Right kidney (tissue), 1 donor: ENCODE results near the gene NEK9.
"Not testable (repeated sequence)": the region's sequence is repeated elsewhere in the genome, so short reads cannot be mapped to it uniquely, and the experiment has no call there.

Experiments
- DNase-seq: peaks from one replicate; pipeline ENCODE4 v3.0.0-alpha.2; 2016

The NEK9 gene

GRCh38 chr14:75109877-75110276 lies 17.0 kb downstream of the NEK9 start:
- DNase-seq, result no peak

- no peak for DNase-seq
These were observed 19.7 kb downstream of the NEK9 start for GRCh38 chr14:75107186-75107585.

GRCh38 chr14:75101491-75101890 lies 25.4 kb downstream of the NEK9 start:
- no peak for DNase-seq

GRCh38 chr14:75098682-75099081 lies 28.2 kb downstream of the NEK9 start:
- DNase-seq, result no peak

GRCh38 chr14:75098212-75098611 lies 28.6 kb downstream of the NEK9 start:
- DNase-seq, result no peak

GRCh38 chr14:75096959-75097358 lies 29.9 kb downstream of the NEK9 start:
- no peak for DNase-seq

- DNase-seq, result no peak
These were observed 31.2 kb downstream of the NEK9 start for GRCh38 chr14:75095690-75096089.

GRCh38 chr14:75094896-75095295 lies 32.0 kb downstream of the NEK9 start:
- no peak for DNase-seq

- DNase-seq, result no peak
These were observed 34.1 kb downstream of the NEK9 start for GRCh38 chr14:75092698-75093097.

- DNase-seq, result no peak
These were observed 35.6 kb downstream of the NEK9 start for GRCh38 chr14:75091251-75091650.

- DNase-seq, result no peak
These were observed 36.5 kb downstream of the NEK9 start for GRCh38 chr14:75090353-75090752.

GRCh38 chr14:75088566-75089373 lies 38.1 kb downstream of the NEK9 start:
- peak; percentile 45 for DNase-seq

GRCh38 chr14:75088153-75088552 lies 38.7 kb downstream of the NEK9 start:
- no peak for DNase-seq

- DNase-seq, result no peak
These were observed 42.3 kb downstream of the NEK9 start for GRCh38 chr14:75084513-75084912.

- DNase-seq, result no peak
These were observed 43.6 kb downstream of the NEK9 start for GRCh38 chr14:75083271-75083670.

- no peak for DNase-seq
These were observed 45.1 kb downstream of the NEK9 start for GRCh38 chr14:75081660-75082229.

- no peak for DNase-seq
These were observed 47.3 kb downstream of the NEK9 start for GRCh38 chr14:75079521-75079920.

GRCh38 chr14:75077794-75078193 lies 49.1 kb downstream of the NEK9 start:
- DNase-seq, result no peak

- no peak for DNase-seq
These were observed 56.5 kb downstream of the NEK9 start for GRCh38 chr14:75070383-75070782.

- no peak for DNase-seq
These were observed 57.1 kb downstream of the NEK9 start for GRCh38 chr14:75069811-75070145.

- DNase-seq, result peak; percentile 88
These were observed 57.6 kb downstream of the NEK9 start, which contains the start of gene ZC2HC1C for GRCh38 chr14:75069121-75069810. Gene ZC2HC1C, plus strand, starts transcription at chr14:75069641. Its CDS starts 933 bp downstream, at chr14:75070574.

GRCh38 chr14:75068294-75069120 lies 58.3 kb downstream of the NEK9 start:
- peak; percentile 60 for DNase-seq

GRCh38 chr14:75067765-75068164 lies 59.1 kb downstream of the NEK9 start:
- DNase-seq, result not testable (repeated sequence)
